OCI-LY1 (cell line): Measurements from ENCODE around the gene TBC1D14.

Experiments
- H2AFZ ChIP-seq: fragments of 200-600 bp; sonication (generic), shearing (Covaris generic); 2 replicates; pipeline ENCODE4 v1.6.0; 2014; ENCODE audit warnings: antibody characterized with exemption, mild to moderate bottlenecking, low read length
- H3F3A ChIP-seq: fragments of 200-600 bp; sonication (generic), shearing (Covaris generic); 2 replicates; pipeline ENCODE4 v1.6.0; 2014; ENCODE audit warnings: mild to moderate bottlenecking, antibody characterized with exemption, low read length, moderate library complexity; ENCODE audit not compliant: insufficient read depth
- H3K27ac ChIP-seq: fragments of 200-600 bp; sonication (generic); 2 replicates; pipeline ENCODE4 v1.5.1; 2014; ENCODE audit warnings: low read length, mixed run types, mild to moderate bottlenecking, low read depth; ENCODE audit not compliant: poor library complexity, severe bottlenecking
- H3K27me3 ChIP-seq: fragments of 200-600 bp; sonication (generic); 2 replicates; pipeline ENCODE4 v1.6.0; 2014; ENCODE audit warnings: antibody characterized with exemption, mild to moderate bottlenecking, low read length, moderate library complexity; ENCODE audit not compliant: insufficient read depth
- H3K36me3 ChIP-seq: fragments of 200-600 bp; sonication (generic); 2 replicates; pipeline ENCODE4 v1.6.1; 2014; ENCODE audit warnings: mild to moderate bottlenecking, antibody characterized with exemption, low read length, moderate library complexity, mixed read lengths; ENCODE audit not compliant: insufficient read depth
- H3K4me1 ChIP-seq: fragments of 200-600 bp; sonication (generic); 2 replicates; pipeline ENCODE4 v1.5.1; 2014; ENCODE audit warnings: mild to moderate bottlenecking, low read length, moderate library complexity; ENCODE audit not compliant: insufficient read depth, severe bottlenecking
- H3K4me2 ChIP-seq: fragments of 200-600 bp; sonication (generic), shearing (Covaris generic); 2 replicates; pipeline ENCODE4 v1.6.1; 2014; ENCODE audit warnings: low read length
- H3K4me3 ChIP-seq: fragments of 200-600 bp; sonication (generic); 2 replicates; pipeline ENCODE4 v1.5.1; 2014; ENCODE audit warnings: low read length, low read depth, mild to moderate bottlenecking, mixed read lengths; ENCODE audit not compliant: poor library complexity, severe bottlenecking
- H3K79me2 ChIP-seq: fragments of 200-600 bp; shearing (Covaris generic); 2 replicates; pipeline ENCODE4 v1.6.1; 2016; ENCODE audit warnings: mixed run types, low read length, mixed read lengths; ENCODE audit not compliant: insufficient read depth
- H3K9ac ChIP-seq: fragments of 200-600 bp; sonication (generic), shearing (Covaris generic); 2 replicates; pipeline ENCODE4 v1.6.1; 2014; ENCODE audit warnings: mild to moderate bottlenecking, low read length, mixed read lengths
- H3K9me2 ChIP-seq: fragments of 200-600 bp; sonication (generic), shearing (Covaris generic); 2 replicates; pipeline ENCODE4 v1.6.1; 2014; ENCODE audit warnings: low read depth, mild to moderate bottlenecking, low read length, mixed read lengths
- H3K9me3 ChIP-seq: fragments of 200-600 bp; shearing (Covaris generic); 2 replicates; pipeline ENCODE4 v1.6.1; 2014; ENCODE audit warnings: low read length, mixed read lengths
- H4K20me1 ChIP-seq: fragments of 200-600 bp; sonication (generic), shearing (Covaris generic); 2 replicates; pipeline ENCODE4 v1.6.0; 2016; ENCODE audit warnings: mild to moderate bottlenecking, low read length; ENCODE audit not compliant: insufficient read depth
- CTCF ChIP-seq: fragments of 200-600 bp; sonication (generic), shearing (Covaris generic); IDR thresholded peaks from 2 replicates; pipeline ENCODE4 v1.5.1; 2017; ENCODE audit warnings: mild to moderate bottlenecking, antibody characterized with exemption, low read length, moderate library complexity, mixed read lengths
- EZH2 ChIP-seq: fragments of 200-600 bp; sonication (generic), shearing (Covaris generic); IDR thresholded peaks from 2 replicates; pipeline ENCODE4 v1.8.0; 2017; ENCODE audit warnings: borderline replicate concordance, mixed run types, mild to moderate bottlenecking, antibody characterized with exemption, low read length, moderate library complexity, mixed read lengths

The TBC1D14 gene

GRCh38 chr4:6941796-6942195 is 32.2 kb downstream of the TBC1D14 start:
- Histone ChIP-seq H3K9ac (no peak overlapping the region), H3K4me2 (peak overlapping the region; percentile 24; the same call in 1 of the 2 replicates), H3K36me3 (no peaks in the 10 kb centered on the region; the same call in 1 of the 2 replicates), H3K9me3 (no peaks in the 10 kb centered on the region), H3F3A (no peaks in the 10 kb centered on the region), H3K27ac (peak overlapping the region; percentile 58), H3K79me2 (no peaks in the 10 kb centered on the region), H3K9me2 (no peaks in the 10 kb centered on the region), H3K4me3 (no peak overlapping the region), H4K20me1 (no peaks in the 10 kb centered on the region), H3K4me1 (peaks cover 46% of the 10 kb centered on the region), H2AFZ (no peak overlapping the region), H3K27me3 (no peaks in the 10 kb centered on the region)
- no peak for TF ChIP-seq EZH2
- no peak for TF ChIP-seq CTCF

- Histone ChIP-seq H3F3A (no peaks in the 10 kb centered on the region), H3K4me2 (peak overlapping the region; percentile 0; the same call in 1 of the 2 replicates), H3K4me1 (peaks cover 46% of the 10 kb centered on the region), H3K27me3 (no peaks in the 10 kb centered on the region), H3K79me2 (no peaks in the 10 kb centered on the region), H3K36me3 (no peaks in the 10 kb centered on the region; the same call in 1 of the 2 replicates), H3K9ac (no peak overlapping the region), H3K9me2 (no peaks in the 10 kb centered on the region), H3K9me3 (no peaks in the 10 kb centered on the region), H4K20me1 (no peaks in the 10 kb centered on the region), H3K4me3 (no peak overlapping the region), H2AFZ (no peak overlapping the region), H3K27ac (peak overlapping the region; percentile 58)
- TF ChIP-seq CTCF (no peak), EZH2 (no peak)
These were observed 32.7 kb downstream of the TBC1D14 start for GRCh38 chr4:6942238-6942800.

GRCh38 chr4:6943012-6943884 is 33.6 kb downstream of the TBC1D14 start:
- Histone ChIP-seq H3K79me2 (no peaks in the 10 kb centered on the region), H3K27me3 (no peaks in the 10 kb centered on the region), H3K4me3 (no peak overlapping the region), H3K4me1 (peaks cover 41% of the 10 kb centered on the region), H3K9me2 (no peaks in the 10 kb centered on the region), H3K36me3 (no peaks in the 10 kb centered on the region), H2AFZ (no peak overlapping the region), H3F3A (no peaks in the 10 kb centered on the region), H3K9me3 (no peaks in the 10 kb centered on the region), H3K27ac (no peak overlapping the region), H3K9ac (no peak overlapping the region), H3K4me2 (no peak overlapping the region), H4K20me1 (no peaks in the 10 kb centered on the region)
- TF ChIP-seq CTCF = no peak
- no peak for TF ChIP-seq EZH2
